K562 (cell line): ENCODE data around the gene PRDM15. TPM values are rescaled to one million over a fixed set of nuclear protein-coding genes. Genes with fewer than 3 reads are reported as not detected.

ENCODE experiments used
- ASH1L ChIP-seq: fragments of 450-650 bp; IDR thresholded peaks from 2 replicates; pipeline ENCODE4 v1.6.1; 2018; ENCODE audit warnings: borderline replicate concordance, mild to moderate bottlenecking, low read depth; ENCODE audit not compliant: partially characterized antibody
- BDP1 ChIP-seq: IDR thresholded peaks from 3 replicates; pipeline ENCODE4 v1.6.1; 2011; ENCODE audit not compliant: insufficient read length, insufficient read depth
- ESRRB ChIP-seq: fragments of 250-450 bp; sonication (Bioruptor Pico); IDR thresholded peaks from 2 replicates; pipeline ENCODE4 v1.5.0; 2020; ENCODE audit warnings: mild to moderate bottlenecking, moderate library complexity, borderline replicate concordance
- EWSR1 ChIP-seq: fragments of 450-650 bp; IDR thresholded peaks from 2 replicates; pipeline ENCODE4 v1.6.1; 2018; ENCODE audit warnings: borderline replicate concordance, mild to moderate bottlenecking, low read depth, moderate library complexity; ENCODE audit not compliant: partially characterized antibody
- ILK ChIP-seq: fragments of 450-650 bp; IDR thresholded peaks from 2 replicates; pipeline ENCODE4 v1.6.1; 2016; ENCODE audit warnings: missing genetic modification characterization, low read depth, mild to moderate bottlenecking, missing compliant biosample characterization, moderate library complexity, borderline replicate concordance
- NFRKB ChIP-seq: fragments of 450-650 bp; IDR thresholded peaks from 2 replicates; pipeline ENCODE4 v1.6.1; 2016; ENCODE audit warnings: low read depth
- NR2F6 ChIP-seq: fragments of 450-650 bp; formaldehyde crosslinking; IDR thresholded peaks from 2 replicates; pipeline ENCODE4 v1.4.0; 2020; ENCODE audit warnings: mild to moderate bottlenecking
- OTX1 ChIP-seq: fragments of 450-650 bp; formaldehyde crosslinking; IDR thresholded peaks from 2 replicates; pipeline ENCODE4 v1.4.0; 2022; ENCODE audit warnings: mild to moderate bottlenecking
- POLR2AphosphoS5 ChIP-seq: IDR thresholded peaks from 2 replicates; pipeline ENCODE4 v1.6.1; 2011; ENCODE audit warnings: mild to moderate bottlenecking, low read depth, low read length, moderate library complexity; ENCODE audit not compliant: control insufficient read depth, insufficient read depth
- POLR2G ChIP-seq: fragments of 200-400 bp; formaldehyde crosslinking; IDR thresholded peaks from 2 replicates; pipeline ENCODE4 v1.6.1; 2017; ENCODE audit warnings: low read depth, mild to moderate bottlenecking, antibody characterized with exemption, low read length, moderate library complexity
- RBM15 ChIP-seq: fragments of 200-400 bp; formaldehyde crosslinking; IDR thresholded peaks from 2 replicates; pipeline ENCODE4 v1.6.1; 2018; ENCODE audit warnings: mild to moderate bottlenecking, low read length, moderate library complexity; ENCODE audit not compliant: insufficient read depth
- RBM34 ChIP-seq: fragments of 200-400 bp; formaldehyde crosslinking; IDR thresholded peaks from 2 replicates; pipeline ENCODE4 v1.6.1; 2018; ENCODE audit warnings: low read length, borderline replicate concordance; ENCODE audit not compliant: insufficient read depth
- SETDB1 ChIP-seq: IDR thresholded peaks from one replicate; pipeline ENCODE4 v1.6.1; 2012; ENCODE audit warnings: low read length, control low read depth, inconsistent platforms
- STAT5B ChIP-seq: fragments of 250-450 bp; sonication (Bioruptor Pico); IDR thresholded peaks from 2 replicates; pipeline ENCODE4 v1.8.0; 2021; ENCODE audit warnings: mild to moderate bottlenecking, inconsistent platforms
- TAF9B ChIP-seq: fragments of 450-650 bp; IDR thresholded peaks from 2 replicates; pipeline ENCODE4 v1.6.1; 2018; ENCODE audit warnings: mild to moderate bottlenecking; ENCODE audit not compliant: partially characterized antibody
- TSHZ1 ChIP-seq: fragments of 250-450 bp; sonication (Bioruptor Pico); IDR thresholded peaks from 2 replicates; pipeline ENCODE4 v1.4.0; 2020; ENCODE audit warnings: mild to moderate bottlenecking, moderate library complexity
- ZFP36 ChIP-seq: fragments of 150-350 bp; IDR thresholded peaks from 2 replicates; pipeline ENCODE4 v1.6.1; 2018; ENCODE audit warnings: low read length, low read depth; ENCODE audit not compliant: partially characterized antibody
- ZKSCAN1 ChIP-seq: fragments of 150-350 bp; IDR thresholded peaks from 2 replicates; pipeline ENCODE4 v1.6.1; 2016; ENCODE audit warnings: low read depth, low read length
- ZNF143 ChIP-seq: sonication (generic); formaldehyde crosslinking; IDR thresholded peaks from 2 replicates; pipeline ENCODE4 v1.9.0; 2022; ENCODE audit warnings: mild to moderate bottlenecking, missing genetic modification reagents
- ZNF232 ChIP-seq: sonication (generic); formaldehyde crosslinking; IDR thresholded peaks from 2 replicates; pipeline ENCODE4 v1.8.0; 2022; ENCODE audit warnings: mild to moderate bottlenecking, missing genetic modification reagents
- polyA plus RNA-seq, 8 experiments: library from polyadenylated mRNA; depleted of rRNA in 4 of 8; stranded (reverse) in 5 of 8; unstranded in 3 of 8; fragments of >200 nt; fragmentation: Nextera tagmentation in 2 of 8; fragmentation: Illumina TruSeq in 1 of 8; extraction: Ambion mirVana in 2 of 8; extraction: Trizol in 1 of 8; gene quantifications; 2 replicates each; pipeline versions ENCODE4 v1.2.1 to v1.2.3, GENCODE V29; 2011 to 2014; ENCODE audit warnings: inconsistent platforms in 1 of 8, missing spikeins in 1 of 8
- total RNA-seq, 7 experiments: library from RNA; depleted of rRNA in 6 of 7; stranded (reverse); fragments of >200 nt in 6 of 7; fragmentation: Illumina TruSeq in 2 of 7; extraction: Trizol in 2 of 7; gene quantifications; 2 replicates each; pipeline versions ENCODE4 v1.2.1 to v1.2.3, GENCODE V29; 2011 to 2021; ENCODE audit warnings: low replicate concordance in 1 of 7
- TF ChIP-seq, protein P1 (sequence below): fragments of 450-650 bp; conservative IDR thresholded peaks from 2 replicates; pipeline ENCODE4 v1.6.1; 2016; ENCODE audit warnings: missing genetic modification characterization, low read depth, mild to moderate bottlenecking, control low read depth, missing compliant biosample characterization

Gene PRDM15
- total and polyA plus RNA-seq, 9 of the 15 experiments (the other 6 are each of a cell fraction or from before 2014, with no cell fraction given), result 0.93 to 9.2 (median 6.2) TPM

- TF ChIP-seq TSHZ1 (CRISPR knock-in tag) (no peak), SETDB1 (no peak), BDP1 (no peak), ZNF143 (CRISPR knock-in tag) (no peak), ESRRB (CRISPR knock-in tag) (no peak), ASH1L (no peak), EWSR1 (no peak), POLR2AphosphoS5 (peak; percentile 68; the same call in 1 of the 2 replicates), TAF9B (no peak), ILK (tag) (no peak), NFRKB (no peak), ZNF232 (no peak), POLR2G (no peak), ZFP36 (no peak), RBM15 (no peak), ZKSCAN1 (no peak), OTX1 (CRISPR knock-in tag) (no peak), NR2F6 (no peak), RBM34 (no peak), STAT5B (no peak)
- TF ChIP-seq, protein P1, sequence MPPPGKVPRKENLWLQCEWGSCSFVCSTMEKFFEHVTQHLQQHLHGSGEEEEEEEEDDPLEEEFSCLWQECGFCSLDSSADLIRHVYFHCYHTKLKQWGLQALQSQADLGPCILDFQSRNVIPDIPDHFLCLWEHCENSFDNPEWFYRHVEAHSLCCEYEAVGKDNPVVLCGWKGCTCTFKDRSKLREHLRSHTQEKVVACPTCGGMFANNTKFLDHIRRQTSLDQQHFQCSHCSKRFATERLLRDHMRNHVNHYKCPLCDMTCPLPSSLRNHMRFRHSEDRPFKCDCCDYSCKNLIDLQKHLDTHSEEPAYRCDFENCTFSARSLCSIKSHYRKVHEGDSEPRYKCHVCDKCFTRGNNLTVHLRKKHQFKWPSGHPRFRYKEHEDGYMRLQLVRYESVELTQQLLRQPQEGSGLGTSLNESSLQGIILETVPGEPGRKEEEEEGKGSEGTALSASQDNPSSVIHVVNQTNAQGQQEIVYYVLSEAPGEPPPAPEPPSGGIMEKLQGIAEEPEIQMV, result no peak
Measured at GRCh38 chr21:41894922-41895557, 15.9 kb upstream of the PRDM15 start (continued).
